Tibial nerve (tissue), 4 donors: ENCODE measurements around the gene CD72. TPM values are rescaled to one million over a fixed set of nuclear protein-coding genes. Genes with fewer than 3 reads are reported as not detected.
"Not testable (repeated sequence)": the region's sequence is repeated elsewhere in the genome, so short reads cannot be mapped to it uniquely, and the experiment has no call there.

Experiments
- DNase-seq, 2 donors: peaks; one replicate each; pipeline ENCODE4 v3.0.0-alpha.2; 2019; ENCODE audit warnings: low spot score in 2 of 2
- H3K27ac ChIP-seq, 4 donors: fragments of 200-600 bp; sonication (generic) in 3 of 4; one replicate each; pipeline ENCODE4 v1.5.1; 2017 to 2019; ENCODE audit warnings: mild to moderate bottlenecking in 1 of 4
- H3K27me3 ChIP-seq, 2 donors: fragments of 200-600 bp; sonication (generic) in 1 of 2; one replicate each; pipeline versions ENCODE4 v1.5.1 to v1.6.0; 2017 to 2019
- H3K36me3 ChIP-seq, 3 donors: fragments of 200-600 bp; sonication (generic); one replicate each; pipeline ENCODE4 v1.5.1; 2018 to 2019
- H3K4me1 ChIP-seq, 4 donors: fragments of 200-600 bp; sonication (generic) in 3 of 4; one replicate each; pipeline ENCODE4 v1.5.1; 2017 to 2019
- H3K4me3 ChIP-seq, 4 donors: fragments of 200-600 bp; sonication (generic) in 3 of 4; one replicate each; pipeline ENCODE4 v1.5.1; 2017 to 2019; ENCODE audit warnings: mild to moderate bottlenecking in 1 of 4, moderate library complexity in 1 of 4
- H3K9me3 ChIP-seq, 4 donors: fragments of 200-600 bp; sonication (generic) in 3 of 4; one replicate each; pipeline ENCODE4 v1.5.1; 2017 to 2019
- EP300 ChIP-seq, 2 donors: sonication (generic); formaldehyde crosslinking; IDR thresholded peaks; one replicate each; pipeline ENCODE4 v1.6.1; 2017; ENCODE audit warnings: antibody characterized with exemption in 2 of 2, mild to moderate bottlenecking in 1 of 2
- POLR2A ChIP-seq, 2 donors: fragments of 450-650 bp; IDR thresholded peaks; one replicate each; pipeline ENCODE4 v1.6.1; 2017; ENCODE audit warnings: antibody characterized with exemption in 2 of 2, mild to moderate bottlenecking in 2 of 2, moderate library complexity in 2 of 2
- WGBS, 2 donors: methylation state at CpG; one replicate each; pipeline ENCODE4 v1.1.5; 2018; 5-methylcytosine and 5-hydroxymethylcytosine counted together
- total RNA-seq, 4 donors: library from RNA; depleted of rRNA; stranded (reverse); fragments of >200 nt; gene quantifications; one replicate each; pipeline ENCODE4 v1.1.0, GENCODE V29; 2016
- TF ChIP-seq, protein P1 (sequence below), 5 experiments: fragments of 200-600 bp in 3 of 5; fragments of 450-650 bp in 2 of 5; sonication (generic) in 3 of 5; IDR thresholded peaks; one replicate each; pipeline ENCODE4 v1.5.1; 2016 to 2019; ENCODE audit warnings: antibody characterized with exemption in 5 of 5, mild to moderate bottlenecking in 3 of 5, moderate library complexity in 2 of 5

Gene CD72
- total RNA-seq, 4 donors from 2014 or later: 1.9 to 6.0 (median 3.5) TPM; not detected in 1

DNA sequence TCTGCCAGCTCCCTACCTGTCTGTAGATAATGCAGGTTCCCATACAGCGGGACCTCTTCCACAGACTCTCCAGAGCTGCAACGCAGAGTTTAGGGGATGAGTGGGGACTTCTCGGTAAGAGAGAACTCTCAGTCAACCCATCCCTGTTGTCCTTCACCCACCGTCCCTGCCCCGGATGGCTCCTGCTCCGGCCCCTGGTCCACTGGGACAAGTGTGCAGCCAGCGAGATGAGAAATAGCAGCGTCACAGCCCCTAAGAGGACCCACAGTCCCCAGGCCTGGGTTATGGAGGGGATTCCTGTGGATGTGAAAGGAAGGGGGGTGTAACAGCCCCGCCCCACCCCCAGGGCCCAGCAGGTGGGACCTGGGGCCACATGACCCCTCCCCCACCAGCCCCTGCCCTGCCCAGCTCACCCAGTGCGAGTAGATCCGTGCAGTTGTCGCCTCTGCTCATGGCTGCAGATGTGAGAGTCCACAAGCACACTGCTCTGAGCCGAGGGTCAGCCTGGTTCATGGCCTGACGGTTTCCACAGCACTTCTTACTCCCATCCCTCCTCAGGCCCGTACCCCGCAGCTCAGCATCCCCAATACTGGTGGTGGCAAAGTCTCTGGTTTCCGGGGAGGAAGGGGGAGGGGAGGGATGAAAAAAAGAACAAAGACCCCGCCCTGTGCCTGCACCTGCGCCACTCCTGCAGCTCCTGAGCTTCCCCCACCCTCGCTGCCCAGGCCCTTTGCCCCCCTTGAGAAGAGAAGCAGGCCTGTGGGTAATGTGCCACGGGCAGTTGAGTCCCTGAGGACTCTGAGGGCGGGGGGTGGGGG, 32.3 kb upstream of the CD72 start, which contains the start of gene SIT1:
TSS of gene SIT1 (minus strand) at position 591 of the 818 bp plus-strand sequence. CDS start at position 513, 78 bp downstream.
- H3K36me3 ChIP-seq: no peaks in the 10 kb centered on the region
- H3K4me3 ChIP-seq: peak within 1 kb of the TSS in 1 of 4 donors; percentile 45
- H3K27me3 ChIP-seq: no peaks in the 10 kb centered on the region
- no peak for TF ChIP-seq EP300 (IDR thresholded peaks at IDR 0.05)
- no peak for TF ChIP-seq POLR2A (IDR thresholded peaks at IDR 0.05)
- TF ChIP-seq, protein P1, sequence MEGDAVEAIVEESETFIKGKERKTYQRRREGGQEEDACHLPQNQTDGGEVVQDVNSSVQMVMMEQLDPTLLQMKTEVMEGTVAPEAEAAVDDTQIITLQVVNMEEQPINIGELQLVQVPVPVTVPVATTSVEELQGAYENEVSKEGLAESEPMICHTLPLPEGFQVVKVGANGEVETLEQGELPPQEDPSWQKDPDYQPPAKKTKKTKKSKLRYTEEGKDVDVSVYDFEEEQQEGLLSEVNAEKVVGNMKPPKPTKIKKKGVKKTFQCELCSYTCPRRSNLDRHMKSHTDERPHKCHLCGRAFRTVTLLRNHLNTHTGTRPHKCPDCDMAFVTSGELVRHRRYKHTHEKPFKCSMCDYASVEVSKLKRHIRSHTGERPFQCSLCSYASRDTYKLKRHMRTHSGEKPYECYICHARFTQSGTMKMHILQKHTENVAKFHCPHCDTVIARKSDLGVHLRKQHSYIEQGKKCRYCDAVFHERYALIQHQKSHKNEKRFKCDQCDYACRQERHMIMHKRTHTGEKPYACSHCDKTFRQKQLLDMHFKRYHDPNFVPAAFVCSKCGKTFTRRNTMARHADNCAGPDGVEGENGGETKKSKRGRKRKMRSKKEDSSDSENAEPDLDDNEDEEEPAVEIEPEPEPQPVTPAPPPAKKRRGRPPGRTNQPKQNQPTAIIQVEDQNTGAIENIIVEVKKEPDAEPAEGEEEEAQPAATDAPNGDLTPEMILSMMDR (IDR thresholded peaks at IDR 0.05): no peak
- H3K9me3 ChIP-seq: no peaks in the 10 kb centered on the region
- WGBS, 2 donors: 49 to 65% methylated on average over 19 to 21 of the region's 22 CpGs
- H3K4me1 ChIP-seq: peaks cover 0 to 12% (median 6%) of the 10 kb centered on the region in 4 donors
- peak within 1 kb of the TSS in 1 of 4 donors; percentile 63 for H3K27ac ChIP-seq
- DNase-seq: no peak

DNA sequence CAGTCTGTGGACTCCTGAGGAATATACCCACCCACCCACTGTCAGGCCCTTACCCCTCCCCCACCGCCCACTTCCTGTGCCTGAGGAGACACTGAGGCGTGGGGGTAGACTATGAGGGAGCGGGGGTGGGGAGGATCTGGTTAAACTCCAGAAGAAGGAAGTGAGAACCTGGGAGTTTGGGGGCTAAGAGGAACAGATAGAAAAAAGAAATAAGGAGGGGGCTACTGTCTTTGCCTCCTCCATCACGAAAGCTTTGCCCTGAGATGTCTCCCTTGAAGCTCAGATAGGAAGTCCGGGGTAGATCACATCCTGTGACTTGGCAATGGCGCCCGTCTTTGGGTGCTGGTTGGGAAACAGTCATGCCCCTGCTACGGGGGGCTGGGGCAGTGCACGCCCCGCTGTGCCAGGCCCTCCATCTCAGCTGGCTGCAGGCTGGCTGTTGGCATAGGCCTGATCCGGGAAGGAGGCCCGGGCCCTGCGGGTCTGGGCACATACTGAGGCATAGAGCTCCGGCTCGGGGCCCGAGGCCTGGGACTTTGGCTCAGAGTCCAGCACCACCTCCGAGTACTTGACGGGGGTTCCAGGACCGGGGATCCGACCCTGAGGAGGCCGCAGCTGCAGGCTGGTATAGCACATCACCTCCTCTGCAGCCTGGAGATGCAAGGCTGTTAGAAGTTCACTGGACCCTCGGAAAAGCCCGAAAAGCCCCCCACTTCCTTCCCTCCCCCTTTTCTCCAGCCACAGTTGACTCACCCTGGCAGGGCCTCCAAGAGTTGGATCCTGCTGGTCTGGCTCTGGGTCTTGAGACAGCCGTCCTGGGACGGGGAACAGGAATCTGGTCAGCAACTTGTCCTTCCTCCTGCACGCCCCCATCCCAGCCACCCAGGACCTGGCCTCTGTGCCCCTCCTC, 31.5 kb upstream of the CD72 start:
- H3K4me3 ChIP-seq: peak overlapping the region in 1 of 4 donors; percentile 45
- peaks cover 0 to 16% (median 6%) of the 10 kb centered on the region in 4 donors for H3K4me1 ChIP-seq
- DNase-seq: no peak
- H3K27ac ChIP-seq: peak overlapping the region in 1 of 4 donors; percentile 63
- TF ChIP-seq EP300 (IDR thresholded peaks at IDR 0.05) (no peak), POLR2A (IDR thresholded peaks at IDR 0.05) (no peak)
- TF ChIP-seq, protein P1 (IDR thresholded peaks at IDR 0.05): no peak
- no peaks in the 10 kb centered on the region for H3K9me3 ChIP-seq
- no peaks in the 10 kb centered on the region for H3K27me3 ChIP-seq
- WGBS, 2 donors: 69 to 82% methylated on average over 19 to 26 of the region's 26 CpGs
- H3K36me3 ChIP-seq: no peaks in the 10 kb centered on the region

DNA sequence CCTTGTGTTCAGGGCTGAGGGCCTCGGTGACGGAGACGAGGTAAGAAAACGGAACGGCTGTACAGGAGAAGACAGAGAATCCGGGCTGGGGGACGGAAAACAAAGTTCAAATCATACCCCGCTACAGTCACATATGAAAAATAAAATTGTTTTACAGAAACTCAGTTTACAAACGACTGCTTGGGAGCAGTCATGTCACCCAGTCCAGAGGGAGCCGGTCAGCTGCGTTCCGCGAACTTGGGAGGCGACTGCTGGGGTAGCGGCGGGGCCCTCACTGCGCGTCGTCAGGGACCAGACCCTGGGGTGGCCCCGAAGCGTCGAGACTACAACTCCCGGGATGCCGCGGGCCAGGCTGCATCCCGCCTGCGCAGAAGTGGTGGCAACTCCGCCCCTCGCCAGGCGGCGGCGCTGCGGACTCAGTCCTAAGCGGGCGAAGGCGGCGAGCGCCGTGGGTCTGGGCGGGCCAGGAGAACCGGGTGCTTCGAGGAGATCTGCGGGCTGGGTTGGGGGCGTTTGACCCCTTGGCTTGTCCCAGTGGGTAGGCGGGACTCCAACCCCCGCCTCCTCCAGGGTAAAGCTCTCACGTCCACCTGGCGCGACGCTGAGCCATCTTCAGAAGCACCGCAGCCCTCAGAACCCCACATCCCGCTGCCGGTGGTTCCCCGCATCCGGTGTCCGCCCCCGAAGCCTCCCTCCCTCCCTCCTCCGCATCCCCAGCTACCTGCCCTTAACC, 28.5 kb upstream of the CD72 start:
- WGBS, 2 donors: 0 to 1% methylated on average over 22 to 44 of the region's 58 CpGs
- no peaks in the 10 kb centered on the region for H3K36me3 ChIP-seq
- H3K4me1 ChIP-seq: peaks cover 0 to 16% (median 6%) of the 10 kb centered on the region in 4 donors
- H3K9me3 ChIP-seq: no peaks in the 10 kb centered on the region
- peak; percentile 89 to 95 for DNase-seq
- TF ChIP-seq, protein P1 (IDR thresholded peaks at IDR 0.05): peak; percentile 94 to 99 (median 99)
- TF ChIP-seq POLR2A (IDR thresholded peaks at IDR 0.05) (peak; percentile 74 to 85), EP300 (IDR thresholded peaks at IDR 0.05) (peak; percentile 81 to 96)
- H3K27me3 ChIP-seq: no peaks in the 10 kb centered on the region
- H3K4me3 ChIP-seq: peak overlapping the region; percentile 34 to 73 (median 58)
- peak overlapping the region; percentile 82 to 94 (median 86) for H3K27ac ChIP-seq

DNA sequence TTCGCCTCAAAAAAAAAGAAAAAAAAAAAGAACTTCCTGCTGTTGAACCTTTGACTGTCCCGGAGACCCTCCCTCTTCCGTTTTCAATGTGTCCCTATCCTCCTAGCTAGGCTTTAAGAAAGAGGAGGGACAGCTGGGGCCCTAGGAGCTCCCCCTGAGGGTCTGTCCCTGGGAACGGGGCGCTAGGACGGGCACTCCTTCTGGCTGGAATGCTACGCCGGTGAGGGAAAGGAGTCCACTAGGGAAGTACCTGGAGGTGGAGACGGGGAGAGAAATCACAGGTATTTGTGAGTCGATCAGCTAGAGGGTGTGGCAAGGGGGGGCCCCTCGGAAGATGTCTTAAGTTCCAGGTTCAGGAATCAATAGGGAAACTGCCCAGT, 27.9 kb upstream of the CD72 start:
- Histone ChIP-seq H3K27me3 (no peaks in the 10 kb centered on the region), H3K9me3 (no peaks in the 10 kb centered on the region), H3K36me3 (no peaks in the 10 kb centered on the region), H3K27ac (peak overlapping the region; percentile 82 to 94 (median 86)), H3K4me3 (peak overlapping the region; percentile 34 to 73 (median 58)), H3K4me1 (peaks cover 0 to 16% (median 6%) of the 10 kb centered on the region in 4 donors)
- 1 to 4% methylated on average over 11 of the region's 11 CpGs for WGBS, 2 donors
- TF ChIP-seq EP300 (IDR thresholded peaks at IDR 0.05) (no peak), POLR2A (IDR thresholded peaks at IDR 0.05) (no peak)
- TF ChIP-seq, protein P1 (IDR thresholded peaks at IDR 0.05): no peak
- DNase-seq: peak in 1 of 2 donors; percentile 42

DNA sequence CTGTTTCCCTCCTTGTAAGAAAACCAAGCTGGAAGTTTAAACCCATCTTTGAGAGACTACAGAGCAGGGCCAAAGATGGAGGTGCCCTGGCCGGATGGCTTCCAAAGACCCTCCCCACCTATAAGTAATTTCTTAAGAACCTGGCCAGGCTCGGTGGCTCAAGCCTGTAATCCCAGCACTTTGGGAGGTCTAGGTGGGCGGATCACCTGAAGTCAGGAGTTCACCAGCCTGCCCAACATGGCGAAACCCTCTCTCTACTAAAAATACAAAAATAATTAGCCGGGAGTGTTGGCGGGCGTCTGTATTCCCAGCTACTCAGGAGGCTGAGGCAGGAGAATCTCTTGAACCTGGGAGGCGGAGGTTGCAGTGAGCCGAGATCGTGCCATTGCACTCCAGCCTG, 27.5 kb upstream of the CD72 start:
- not testable (repeated sequence) for H3K9me3 ChIP-seq, H3K27me3 ChIP-seq, H3K36me3 ChIP-seq, DNase-seq
- WGBS, 2 donors: 39 to 43% methylated on average over 10 of the region's 10 CpGs
- H3K4me1 ChIP-seq: peaks cover 0 to 16% (median 6%) of the 10 kb centered on the region in 4 donors
- H3K27ac ChIP-seq: peak overlapping the region; percentile 82 to 94 (median 86)
- peak overlapping the region in 3 of 4 donors; percentile 42 to 73 (median 73) for H3K4me3 ChIP-seq
